WI38 (cell line): Measurements from ENCODE around the gene PARD3B.

Experiments
- H3K4me3 ChIP-seq: 2 replicates; pipeline ENCODE4 v1.5.1; 2011; ENCODE audit warnings: low read depth, mild to moderate bottlenecking, control low read depth, low read length
- CTCF ChIP-seq: IDR thresholded peaks from 2 replicates; pipeline ENCODE4 v1.5.1; 2012; ENCODE audit warnings: low read depth, mild to moderate bottlenecking, control low read depth, low read length

PARD3B gene

GRCh38 chr2:205428811-205429210 is 883.5 kb downstream of the PARD3B start:
- TF ChIP-seq CTCF = no peak
- no peak overlapping the region for H3K4me3 ChIP-seq

DNA sequence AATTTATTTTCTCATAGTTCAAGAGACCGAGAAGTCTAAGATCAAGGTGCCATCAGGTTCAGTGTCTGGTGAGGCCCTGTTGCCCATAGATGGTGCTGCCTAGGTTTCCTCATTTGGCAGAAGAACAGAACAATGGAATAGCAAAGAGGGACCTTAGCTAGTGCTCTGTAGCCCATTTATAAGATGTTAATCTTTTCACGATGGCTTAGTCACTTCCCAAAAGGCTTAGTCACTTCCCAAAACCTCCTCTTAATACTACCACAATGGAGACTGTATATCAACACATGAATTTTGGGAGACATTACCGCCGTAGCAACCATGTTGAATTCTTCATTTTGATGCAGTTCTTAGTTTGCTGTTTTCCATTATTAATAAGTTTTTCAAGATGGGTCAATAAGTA is 890.7 kb downstream of the PARD3B start:
- no peak for TF ChIP-seq CTCF
- H3K4me3 ChIP-seq = no peak overlapping the region

GRCh38 chr2:205438241-205438640 is 893.0 kb downstream of the PARD3B start:
- no peak for TF ChIP-seq CTCF
- H3K4me3 ChIP-seq = no peak overlapping the region

GRCh38 chr2:205439621-205440020 is 894.3 kb downstream of the PARD3B start:
- H3K4me3 ChIP-seq = no peak overlapping the region
- TF ChIP-seq CTCF = no peak

DNA sequence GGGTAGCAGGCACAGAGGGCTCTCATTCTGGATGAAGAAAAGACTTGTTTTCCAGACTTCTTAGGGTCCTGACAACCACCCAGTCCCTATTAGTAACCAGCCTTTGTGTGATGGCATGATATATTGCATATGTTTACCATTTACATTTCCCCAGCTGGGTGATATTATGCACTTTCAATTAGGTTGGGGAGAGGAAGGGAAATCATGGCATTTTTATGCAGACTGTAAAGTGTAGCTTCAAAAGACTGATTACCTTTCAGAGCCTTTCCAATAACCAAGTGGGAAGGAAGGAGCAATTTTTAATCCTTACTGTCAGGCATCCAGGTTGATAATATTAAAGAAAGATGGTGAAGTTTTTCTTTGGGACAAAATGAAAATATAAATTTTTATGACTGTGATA is 896.2 kb downstream of the PARD3B start:
- no peak overlapping the region for H3K4me3 ChIP-seq
- no peak for TF ChIP-seq CTCF

DNA sequence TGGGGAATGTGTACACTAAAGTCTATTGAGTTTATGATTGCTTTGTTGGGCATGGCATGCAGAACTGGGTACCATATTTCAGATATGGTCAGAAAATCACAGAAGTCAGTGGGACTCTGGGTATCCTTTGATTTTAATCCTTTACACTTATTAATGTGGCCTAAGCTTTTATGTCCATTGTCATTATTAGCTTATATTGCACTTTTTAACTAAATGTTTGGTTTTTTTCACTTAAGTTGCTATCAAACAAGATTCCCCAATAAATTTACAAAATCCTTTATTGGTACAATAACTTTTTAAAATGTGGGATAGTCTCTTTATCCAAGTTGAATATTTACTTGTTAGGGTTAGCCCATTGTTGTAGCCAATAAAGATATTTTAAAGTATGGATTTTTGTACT is 902.9 kb downstream of the PARD3B start:
- H3K4me3 ChIP-seq = no peak overlapping the region
- no peak for TF ChIP-seq CTCF

DNA sequence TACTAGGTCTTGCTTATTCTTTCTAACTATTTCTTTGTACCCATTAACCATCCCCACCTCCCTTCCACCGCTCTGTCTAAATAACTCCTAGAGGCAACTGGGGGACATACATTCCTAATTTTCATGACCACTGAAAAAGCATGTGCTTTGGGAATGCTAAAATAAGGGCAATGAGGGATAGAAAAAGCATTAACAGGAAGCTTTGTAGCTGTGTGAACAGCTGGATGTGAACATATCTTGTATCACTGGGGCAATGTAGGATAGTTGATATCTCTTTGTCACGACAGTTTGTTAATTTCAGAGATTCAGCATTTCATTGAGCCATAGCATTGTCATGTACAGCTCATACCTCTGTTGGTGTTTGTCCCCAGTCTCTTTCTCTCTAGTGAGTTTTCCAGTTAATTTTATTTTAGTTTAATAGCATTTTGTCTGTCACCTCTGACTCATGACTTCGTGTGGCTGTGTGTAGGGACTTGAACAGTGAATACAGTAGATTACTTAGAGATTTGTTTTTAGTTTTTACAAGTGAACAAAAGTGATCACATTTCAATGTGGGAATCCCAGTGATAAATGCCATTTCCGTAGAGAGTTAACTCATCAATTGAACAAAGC is 906.7 kb downstream of the PARD3B start:
- TF ChIP-seq CTCF = no peak
- H3K4me3 ChIP-seq = no peak overlapping the region
